ENCODE data around the gene KCNQ4. TPM values are rescaled to one million over a fixed set of nuclear protein-coding genes. Genes with fewer than 3 reads are reported as not detected.
A peak's percentile ranks its signal among the peaks of the same experiment; 100 is the strongest.

Gene KCNQ4
- total RNA-seq, 1 experiment from 2014 or later, result 0.05 TPM

GRCh38 chr1:40801742-40802077, 18.1 kb downstream of the KCNQ4 start:
- no peaks in the 10 kb centered on the region for H3K36me3 ChIP-seq
- H3K27me3 ChIP-seq (replicated peaks), result no peaks in the 10 kb centered on the region
- no peak overlapping the region for H3K27ac ChIP-seq
- DNase-seq (ENCODE audit: low read depth in 1 of 2, low spot score in 2 of 2), result no peak
- peak overlapping the region; percentile 33 for H3K4me3 ChIP-seq
- peaks cover 8% of the 10 kb centered on the region for H3K4me1 ChIP-seq (replicated peaks)
- H3K9me3 ChIP-seq (replicated peaks), result no peaks in the 10 kb centered on the region

DNA sequence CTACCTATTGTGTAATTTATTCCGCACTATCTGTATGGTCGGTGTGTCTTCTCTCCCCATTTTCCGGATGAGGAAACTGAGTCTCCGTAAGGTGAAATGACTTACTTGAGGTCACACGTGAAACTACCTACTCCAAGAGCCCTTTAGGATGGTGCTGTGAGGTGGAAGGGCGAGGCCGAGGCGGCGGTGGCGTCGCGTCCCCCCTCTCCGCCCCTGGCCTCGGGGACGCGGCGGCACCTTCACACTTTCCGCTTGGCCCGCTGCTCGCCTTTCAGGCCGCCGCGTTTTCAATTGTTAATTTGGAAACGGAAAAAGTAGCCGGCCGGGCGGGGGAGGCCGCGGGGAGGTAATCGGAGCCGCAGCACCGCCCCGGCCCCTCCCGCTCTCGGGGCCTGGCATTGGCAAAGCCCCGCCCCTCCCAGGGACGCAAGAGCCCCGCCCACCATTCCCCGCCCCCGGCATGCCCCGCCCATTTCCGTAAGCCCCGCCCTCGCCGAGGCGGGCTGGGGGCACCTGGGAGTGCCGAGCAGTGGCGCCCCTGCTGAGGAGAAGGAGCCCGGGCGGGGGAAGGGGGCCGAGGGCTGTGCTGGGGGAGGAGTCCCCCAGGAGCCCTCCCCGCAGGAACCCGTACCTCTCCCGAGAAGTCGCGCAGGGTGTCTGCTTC, 18.6 kb downstream of the KCNQ4 start:
- no peaks in the 10 kb centered on the region for H3K27me3 ChIP-seq (replicated peaks)
- H3K4me3 ChIP-seq, result peak overlapping the region; percentile 33
- H3K27ac ChIP-seq, result no peak overlapping the region
- H3K4me1 ChIP-seq (replicated peaks), result peaks cover 8% of the 10 kb centered on the region
- H3K36me3 ChIP-seq, result no peaks in the 10 kb centered on the region
- no peaks in the 10 kb centered on the region for H3K9me3 ChIP-seq (replicated peaks)
- peak; percentile 53 to 73 for DNase-seq (ENCODE audit: low read depth in 1 of 2, low spot score in 2 of 2)

- DNase-seq (ENCODE audit: low read depth in 1 of 2, low spot score in 2 of 2), result no peak
- no peak overlapping the region for H3K27ac ChIP-seq
- no peaks in the 10 kb centered on the region for H3K27me3 ChIP-seq (replicated peaks)
- peaks cover 8% of the 10 kb centered on the region for H3K4me1 ChIP-seq (replicated peaks)
- no peaks in the 10 kb centered on the region for H3K36me3 ChIP-seq
- H3K9me3 ChIP-seq (replicated peaks), result no peaks in the 10 kb centered on the region
- H3K4me3 ChIP-seq, result no peak overlapping the region
These were observed 19.1 kb downstream of the KCNQ4 start for GRCh38 chr1:40802742-40803113.

- no peaks in the 10 kb centered on the region for H3K27me3 ChIP-seq (replicated peaks)
- no peaks in the 10 kb centered on the region for H3K36me3 ChIP-seq
- DNase-seq (ENCODE audit: low read depth in 1 of 2, low spot score in 2 of 2), result no peak
- no peak overlapping the region for H3K4me3 ChIP-seq
- H3K27ac ChIP-seq, result no peak overlapping the region
- no peaks in the 10 kb centered on the region for H3K9me3 ChIP-seq (replicated peaks)
- peaks cover 8% of the 10 kb centered on the region for H3K4me1 ChIP-seq (replicated peaks)
These were observed 19.9 kb downstream of the KCNQ4 start for GRCh38 chr1:40803447-40803846.

DNA sequence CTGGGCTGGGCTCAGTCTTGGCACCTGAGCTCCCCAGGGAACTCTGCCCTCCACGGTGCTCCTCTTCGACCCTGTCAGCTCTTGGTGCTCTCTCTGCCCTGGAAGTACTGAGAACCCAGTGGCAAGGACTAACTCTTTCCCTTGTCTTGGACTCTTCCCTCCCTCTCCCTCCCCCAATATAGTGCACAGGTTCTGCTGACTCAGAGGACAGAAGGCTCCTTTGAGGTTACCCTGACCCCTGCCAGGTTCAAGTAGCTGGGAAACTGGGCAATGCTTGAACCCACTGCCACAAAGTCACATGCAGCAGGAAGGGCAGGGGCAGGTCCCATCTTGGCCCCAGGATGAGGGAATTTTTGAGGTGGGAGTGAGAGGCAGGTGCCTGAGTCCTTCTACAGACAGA, 20.3 kb downstream of the KCNQ4 start:
- Histone ChIP-seq H3K9me3 (replicated peaks) (no peaks in the 10 kb centered on the region), H3K4me3 (no peak overlapping the region), H3K36me3 (no peaks in the 10 kb centered on the region), H3K27ac (no peak overlapping the region), H3K4me1 (replicated peaks) (peaks cover 8% of the 10 kb centered on the region), H3K27me3 (replicated peaks) (no peaks in the 10 kb centered on the region)
- DNase-seq (ENCODE audit: low read depth in 1 of 2, low spot score in 2 of 2), result no peak

DNA sequence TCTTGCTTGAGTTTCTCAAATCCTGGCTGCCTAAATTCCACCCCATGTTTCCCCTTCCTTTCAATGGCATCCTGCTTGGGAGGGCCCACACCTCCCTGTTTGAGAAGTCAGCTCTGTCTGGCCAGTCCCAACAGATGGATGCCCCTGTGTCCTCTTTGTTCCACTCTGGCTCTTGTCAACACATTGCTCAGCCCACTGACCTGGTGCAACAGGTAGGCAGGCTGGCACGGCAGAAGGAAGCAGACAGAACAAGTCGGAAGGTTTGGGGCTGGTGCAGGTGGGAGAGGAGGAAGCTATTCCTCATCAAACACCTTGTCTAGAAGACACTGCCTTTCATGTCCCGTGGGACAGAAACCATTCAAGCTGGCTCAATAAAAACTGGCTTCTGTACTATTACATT, 22.7 kb downstream of the KCNQ4 start:
- no peak overlapping the region for H3K27ac ChIP-seq
- no peak for DNase-seq (ENCODE audit: low read depth in 1 of 2, low spot score in 2 of 2)

DNA sequence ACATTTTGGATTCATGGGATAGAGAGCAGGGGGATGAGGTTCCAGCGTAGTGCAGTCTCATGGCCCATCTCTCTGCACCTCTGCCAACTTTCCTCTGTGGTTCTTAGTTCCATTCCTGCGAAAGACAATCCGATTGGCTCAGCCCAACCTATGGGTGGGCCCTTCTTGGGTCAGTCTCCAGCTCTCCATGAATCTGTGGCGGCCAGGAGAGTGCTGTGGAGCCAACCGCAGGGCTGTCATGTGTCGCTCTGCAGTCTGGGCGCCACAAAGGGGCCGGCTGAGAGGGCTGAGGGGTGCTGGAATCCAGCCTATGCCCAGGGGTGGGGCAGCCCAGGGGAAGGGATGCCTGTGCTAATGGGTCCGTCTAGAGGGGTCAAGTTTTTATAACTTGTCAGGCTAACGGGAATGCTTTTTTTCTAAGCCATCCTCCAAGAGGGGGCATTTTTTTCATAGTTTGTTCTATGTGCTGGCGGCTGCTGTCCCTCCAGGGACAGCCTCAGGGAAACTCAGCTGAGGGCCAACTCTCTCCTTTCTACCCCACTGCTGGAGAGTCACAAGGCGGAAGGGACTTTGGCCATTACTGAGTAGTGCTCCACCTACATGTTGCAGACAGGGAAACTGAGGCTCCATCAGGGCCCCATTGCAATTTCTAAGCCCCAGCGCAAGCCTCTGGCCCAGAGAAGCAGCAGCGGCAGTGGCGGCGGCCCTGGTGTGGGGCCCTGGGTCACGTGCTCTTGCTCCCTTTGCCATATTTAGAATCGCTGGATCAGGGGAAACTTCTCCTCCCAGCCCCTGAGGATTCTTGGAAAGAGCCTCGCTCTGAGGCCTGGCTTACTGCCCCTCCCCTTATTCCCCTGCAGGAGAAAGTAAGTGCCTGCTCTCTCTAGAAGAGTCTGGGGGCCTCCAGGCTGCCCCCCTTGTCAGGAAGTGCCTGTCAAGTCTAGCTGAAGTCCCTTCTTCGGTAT, 23.4 kb downstream of the KCNQ4 start:
- H3K36me3 ChIP-seq, result no peaks in the 10 kb centered on the region
- H3K9me3 ChIP-seq (replicated peaks), result no peaks in the 10 kb centered on the region
- DNase-seq (ENCODE audit: low read depth in 1 of 2, low spot score in 2 of 2), result no peak
- peaks cover 2% of the 10 kb centered on the region for H3K4me1 ChIP-seq (replicated peaks)
- no peaks in the 10 kb centered on the region for H3K27me3 ChIP-seq (replicated peaks)
- H3K4me3 ChIP-seq, result no peak overlapping the region
- H3K27ac ChIP-seq, result no peak overlapping the region

More for the DNA sequence above, 22.7 kb downstream of the KCNQ4 start:
- no peaks in the 10 kb centered on the region for H3K36me3 ChIP-seq
- H3K4me1 ChIP-seq (replicated peaks), result peaks cover 8% of the 10 kb centered on the region
- H3K9me3 ChIP-seq (replicated peaks), result no peaks in the 10 kb centered on the region
- no peak overlapping the region for H3K4me3 ChIP-seq
- no peaks in the 10 kb centered on the region for H3K27me3 ChIP-seq (replicated peaks)

DNA sequence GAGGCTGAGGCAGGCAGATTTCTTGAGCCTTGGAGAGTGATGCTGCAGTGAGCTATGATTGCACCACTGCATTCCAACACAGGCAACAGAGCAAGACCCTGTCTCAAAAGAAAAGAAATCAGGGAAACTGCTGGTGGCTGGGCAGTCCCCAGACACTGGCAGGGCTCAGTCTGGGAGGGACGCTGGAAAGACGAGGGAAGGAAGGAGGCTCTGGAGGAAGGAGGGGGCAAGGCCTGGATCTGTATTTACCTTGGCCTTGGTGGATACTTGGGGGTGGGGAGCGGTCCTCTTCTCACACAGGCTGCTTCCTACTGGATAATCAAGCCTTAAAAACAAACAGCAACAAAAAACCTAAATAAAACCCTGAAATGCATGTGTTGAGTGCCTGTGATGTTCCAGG, 24.4 kb downstream of the KCNQ4 start:
- DNase-seq (ENCODE audit: low read depth in 1 of 2, low spot score in 2 of 2), result no peak
- H3K4me3 ChIP-seq, result no peak overlapping the region
- H3K4me1 ChIP-seq (replicated peaks), result no peaks in the 10 kb centered on the region
- H3K9me3 ChIP-seq (replicated peaks), result no peaks in the 10 kb centered on the region
- H3K27me3 ChIP-seq (replicated peaks), result no peaks in the 10 kb centered on the region
- no peaks in the 10 kb centered on the region for H3K36me3 ChIP-seq
- H3K27ac ChIP-seq, result no peak overlapping the region

DNA sequence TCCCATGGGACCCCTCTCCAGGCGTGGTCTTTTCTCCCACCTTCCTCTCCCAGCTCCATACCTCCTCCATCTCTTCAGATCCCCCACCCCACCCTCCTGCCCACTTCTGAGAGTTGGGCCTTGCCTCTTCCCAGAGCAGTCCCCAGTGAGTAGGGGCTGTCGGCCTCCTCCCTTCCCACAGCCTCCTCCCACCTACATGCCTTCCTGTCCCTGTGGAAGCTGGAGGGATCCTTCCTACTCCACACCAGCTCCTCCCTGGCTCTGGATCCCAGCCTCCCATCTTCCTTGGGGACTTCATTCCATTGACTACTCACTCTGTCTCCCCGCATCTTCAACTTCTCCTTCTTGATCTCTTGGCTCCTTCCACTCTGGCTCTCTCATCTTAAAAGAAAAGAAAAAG, 24.9 kb downstream of the KCNQ4 start:
- Histone ChIP-seq H3K9me3 (replicated peaks) (no peaks in the 10 kb centered on the region), H3K4me3 (no peak overlapping the region), H3K36me3 (no peaks in the 10 kb centered on the region), H3K27ac (no peak overlapping the region), H3K4me1 (replicated peaks) (no peaks in the 10 kb centered on the region), H3K27me3 (replicated peaks) (no peaks in the 10 kb centered on the region)
- no peak for DNase-seq (ENCODE audit: low read depth in 1 of 2, low spot score in 2 of 2)

DNA sequence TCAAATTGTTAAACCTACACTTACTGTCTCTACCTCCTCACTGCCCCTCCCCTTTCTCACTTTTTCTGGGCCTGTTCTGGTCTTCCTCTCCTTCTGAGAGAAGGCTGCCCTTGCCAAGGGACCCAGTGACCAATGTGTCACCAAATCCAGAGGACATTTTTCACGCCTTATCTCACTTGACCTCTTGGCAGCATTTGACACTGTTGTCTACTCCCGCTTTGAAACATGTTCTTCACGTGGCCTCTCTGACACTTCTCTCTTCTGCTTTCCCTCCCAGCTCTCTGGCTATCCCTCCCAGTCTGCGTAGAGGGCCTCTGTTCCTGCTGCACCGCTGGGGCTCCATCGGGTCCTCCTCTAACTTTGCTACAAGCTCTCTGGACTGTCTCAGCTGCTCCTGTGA, 25.3 kb downstream of the KCNQ4 start:
- Histone ChIP-seq H3K4me3 (no peak overlapping the region), H3K4me1 (replicated peaks) (no peaks in the 10 kb centered on the region), H3K9me3 (replicated peaks) (no peaks in the 10 kb centered on the region), H3K27ac (no peak overlapping the region), H3K27me3 (replicated peaks) (no peaks in the 10 kb centered on the region), H3K36me3 (no peaks in the 10 kb centered on the region)
- DNase-seq (ENCODE audit: low read depth in 1 of 2, low spot score in 2 of 2), result no peak

DNA sequence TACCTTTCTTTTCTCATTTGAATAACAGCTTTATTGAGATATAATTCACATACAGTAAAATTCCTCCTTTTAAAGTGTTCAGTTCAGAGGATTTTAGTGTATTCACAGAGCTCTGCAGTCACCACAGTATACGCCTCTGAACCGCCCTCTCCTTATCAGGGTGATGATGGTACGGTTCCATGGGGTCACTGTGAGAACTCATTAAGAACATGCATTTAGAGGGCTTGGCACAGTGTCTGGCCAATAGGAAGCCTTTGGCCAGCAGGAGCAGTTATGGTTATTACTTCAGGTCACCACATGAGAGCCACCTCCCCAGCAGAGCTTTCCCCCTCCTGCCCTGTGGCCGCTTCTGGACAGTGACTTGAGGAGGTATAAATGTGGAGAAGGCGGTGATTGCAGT, 27.3 kb downstream of the KCNQ4 start:
- H3K36me3 ChIP-seq, result no peaks in the 10 kb centered on the region
- DNase-seq (ENCODE audit: low read depth in 1 of 2, low spot score in 2 of 2), result no peak
- no peak overlapping the region for H3K27ac ChIP-seq
- no peaks in the 10 kb centered on the region for H3K9me3 ChIP-seq (replicated peaks)
- no peak overlapping the region for H3K4me3 ChIP-seq
- no peaks in the 10 kb centered on the region for H3K4me1 ChIP-seq (replicated peaks)
- H3K27me3 ChIP-seq (replicated peaks), result peaks cover 5% of the 10 kb centered on the region; the same call in 1 of the 2 replicates

- Histone ChIP-seq H3K4me1 (replicated peaks) (no peaks in the 10 kb centered on the region), H3K27ac (no peak overlapping the region), H3K36me3 (no peaks in the 10 kb centered on the region), H3K4me3 (no peak overlapping the region), H3K27me3 (replicated peaks) (peaks cover 10% of the 10 kb centered on the region), H3K9me3 (replicated peaks) (no peaks in the 10 kb centered on the region)
- DNase-seq (ENCODE audit: low read depth in 1 of 2, low spot score in 2 of 2), result no peak
These were observed 31.8 kb downstream of the KCNQ4 start for GRCh38 chr1:40815420-40815819.

DNA sequence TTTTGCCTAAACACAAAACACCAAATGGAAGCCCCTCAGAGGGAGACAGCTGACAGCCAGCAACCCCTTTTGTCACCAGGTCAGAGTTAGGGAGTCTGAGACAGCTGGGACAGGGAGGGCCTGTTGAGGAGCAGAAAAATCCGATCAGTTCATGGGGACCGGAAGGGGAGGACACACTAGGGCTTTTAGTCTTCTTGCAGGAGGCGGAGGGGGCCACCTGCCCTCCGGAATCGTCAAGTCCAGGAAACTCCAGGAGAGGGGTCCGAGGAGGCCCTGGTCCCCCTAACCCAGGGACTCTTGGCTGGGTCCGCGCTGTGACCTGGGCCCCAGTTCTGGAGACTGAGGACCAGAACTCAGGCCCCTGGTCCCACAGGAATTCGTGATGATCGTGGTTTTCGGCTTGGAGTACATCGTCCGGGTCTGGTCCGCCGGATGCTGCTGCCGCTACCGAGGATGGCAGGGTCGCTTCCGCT, 34.2 kb downstream of the KCNQ4 start:
- Histone ChIP-seq H3K27me3 (replicated peaks) (peaks cover 10% of the 10 kb centered on the region), H3K4me1 (replicated peaks) (no peaks in the 10 kb centered on the region), H3K9me3 (replicated peaks) (no peaks in the 10 kb centered on the region), H3K27ac (no peak overlapping the region), H3K36me3 (no peaks in the 10 kb centered on the region), H3K4me3 (no peak overlapping the region)
- DNase-seq (ENCODE audit: low read depth in 1 of 2, low spot score in 2 of 2), result no peak

DNA sequence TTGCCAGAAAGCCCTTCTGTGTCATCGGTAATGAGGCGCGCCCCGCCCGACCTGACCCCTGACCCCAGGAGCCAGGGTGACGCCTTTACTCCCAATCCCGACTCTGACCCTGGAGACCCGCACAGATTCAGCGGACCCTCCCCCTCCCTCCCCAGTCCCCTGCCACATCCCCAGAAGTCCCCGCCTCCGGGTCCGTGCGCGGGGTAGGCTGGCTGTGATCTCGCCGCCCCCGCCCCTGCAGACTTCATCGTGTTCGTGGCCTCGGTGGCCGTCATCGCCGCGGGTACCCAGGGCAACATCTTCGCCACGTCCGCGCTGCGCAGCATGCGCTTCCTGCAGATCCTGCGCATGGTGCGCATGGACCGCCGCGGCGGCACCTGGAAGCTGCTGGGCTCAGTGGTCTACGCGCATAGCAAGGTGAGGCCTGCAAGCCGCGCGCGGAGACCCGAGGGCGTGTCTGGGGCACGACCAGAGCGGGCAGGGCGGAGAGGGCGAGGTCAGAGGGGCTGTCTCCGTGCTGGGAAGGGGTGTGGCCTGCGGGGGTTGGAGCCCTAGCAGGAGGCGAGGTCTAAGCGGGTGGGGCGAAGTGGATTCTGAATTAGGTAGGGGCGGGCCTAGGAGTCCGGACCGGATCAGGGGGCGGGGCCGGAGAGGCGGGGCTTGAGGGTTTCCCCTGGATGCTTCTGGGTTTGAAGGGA, 34.8 kb downstream of the KCNQ4 start:
- H3K4me3 ChIP-seq, result no peak overlapping the region
- H3K4me1 ChIP-seq (replicated peaks), result no peaks in the 10 kb centered on the region
- H3K36me3 ChIP-seq, result no peaks in the 10 kb centered on the region
- peaks cover 10% of the 10 kb centered on the region for H3K27me3 ChIP-seq (replicated peaks)
- no peak for DNase-seq (ENCODE audit: low read depth in 1 of 2, low spot score in 2 of 2)
- H3K27ac ChIP-seq, result no peak overlapping the region
- no peaks in the 10 kb centered on the region for H3K9me3 ChIP-seq (replicated peaks)
